Esophagus (tissue), 2 donors: Measurements from ENCODE around the gene ZCWPW2. TPM values are rescaled to one million over a fixed set of nuclear protein-coding genes. Genes with fewer than 3 reads are reported as not detected.
A peak's percentile ranks its signal among the peaks of the same experiment; 100 is the strongest.

Experiments
- H3K27ac ChIP-seq, 2 donors: one replicate each; pipeline ENCODE4 v1.5.1; 2013; ENCODE audit warnings: low read depth in 2 of 2, mild to moderate bottlenecking in 2 of 2, inconsistent platforms in 1 of 2, low read length in 1 of 2, moderate library complexity in 1 of 2
- H3K27me3 ChIP-seq, 2 donors: one replicate each; pipeline ENCODE4 v1.6.1; 2013; ENCODE audit warnings: low read length in 2 of 2, control low read depth in 1 of 2, mild to moderate bottlenecking in 1 of 2; ENCODE audit not compliant: insufficient read depth in 2 of 2, control insufficient read depth in 1 of 2
- H3K36me3 ChIP-seq, 2 donors: one replicate each; pipeline ENCODE4 v1.6.1; 2013; ENCODE audit warnings: low read length in 1 of 2; ENCODE audit not compliant: control insufficient read depth in 2 of 2, insufficient read depth in 2 of 2
- H3K4me1 ChIP-seq, 2 donors: one replicate each; pipeline ENCODE4 v1.6.1; 2013; ENCODE audit warnings: low read length in 1 of 2; ENCODE audit not compliant: control insufficient read depth in 2 of 2, insufficient read depth in 2 of 2
- H3K4me3 ChIP-seq, 2 donors: one replicate each; pipeline ENCODE4 v1.5.1; 2013; ENCODE audit warnings: low read length in 2 of 2, mild to moderate bottlenecking in 2 of 2, low read depth in 1 of 2, moderate library complexity in 1 of 2
- H3K9me3 ChIP-seq, 2 donors: one replicate each; pipeline ENCODE4 v1.6.1; 2013; ENCODE audit warnings: mild to moderate bottlenecking in 2 of 2, low read depth in 1 of 2, low read length in 1 of 2, moderate library complexity in 1 of 2; ENCODE audit not compliant: control insufficient read depth in 2 of 2, insufficient read depth in 1 of 2
- WGBS, 2 donors: extraction: QIAGEN DNeasy Blood & Tissue Kit; methylation state at CpG; one replicate each; pipeline ENCODE4 v1.1.7; 2013; 5-methylcytosine and 5-hydroxymethylcytosine counted together
- polyA plus RNA-seq, 2 donors: library from polyadenylated mRNA; stranded (reverse); fragments of 200-250 nt; gene quantifications; one replicate each; pipeline ENCODE4 v1.2.3, GENCODE V29; 2013
- donor health status: healthy with polysubstance abuse.
- donor health status: Bipolar disorder and iron deficiency.

ZCWPW2 gene
- under 1 TPM; 0.28 to 0.29 TPM for polyA plus RNA-seq

- 0 to 1% methylated on average over 81 to 83 of the region's 83 CpGs for WGBS, 2 donors
- H3K27ac ChIP-seq: peak within 1 kb of the TSS; percentile 95 to 99
- H3K4me3 ChIP-seq: peak within 1 kb of the TSS; percentile 79 to 87
- H3K27me3 ChIP-seq: no peaks in the 10 kb centered on the region
- no peaks in the 10 kb centered on the region for H3K4me1 ChIP-seq
- H3K9me3 ChIP-seq: peaks cover 0 to 3% of the 10 kb centered on the region in 2 donors
- H3K36me3 ChIP-seq: peaks cover 0 to 2% of the 10 kb centered on the region in 2 donors
Observed at GRCh38 chr3:28348629-28349468, at the start of gene ZCWPW2, which contains the start of gene AZI2. ZCWPW2 (plus strand) TSS chr3:28348721; CDS start chr3:28413069, 64,348 bp downstream. AZI2 (minus strand) TSS chr3:28348824; CDS start chr3:28340617, 8,207 bp downstream.

- Histone ChIP-seq H3K27ac (no peak overlapping the region), H3K9me3 (no peaks in the 10 kb centered on the region), H3K27me3 (no peaks in the 10 kb centered on the region), H3K4me3 (no peak overlapping the region), H3K36me3 (no peaks in the 10 kb centered on the region), H3K4me1 (no peaks in the 10 kb centered on the region)
- WGBS, 2 donors: 91 to 93% methylated on average over 1 of the region's 1 CpG
Observed at GRCh38 chr3:28299705-28300104, 48.8 kb upstream of the ZCWPW2 start.

- Histone ChIP-seq H3K27ac (no peak overlapping the region), H3K4me3 (no peak overlapping the region)
- WGBS, 2 donors: 90 to 93% methylated on average over 5 of the region's 5 CpGs
Observed at GRCh38 chr3:28300345-28300962, 48.1 kb upstream of the ZCWPW2 start.

GRCh38 chr3:28301688-28302087 is 46.8 kb upstream of the ZCWPW2 start:
- Histone ChIP-seq H3K27me3 (no peaks in the 10 kb centered on the region), H3K4me3 (no peak overlapping the region), H3K4me1 (no peaks in the 10 kb centered on the region), H3K9me3 (no peaks in the 10 kb centered on the region), H3K36me3 (no peaks in the 10 kb centered on the region), H3K27ac (no peak overlapping the region)
- 78 to 79% methylated on average over 4 of the region's 4 CpGs for WGBS, 2 donors

More at GRCh38 chr3:28300345-28300962, 48.1 kb upstream of the ZCWPW2 start:
- Histone ChIP-seq H3K4me1 (no peaks in the 10 kb centered on the region), H3K9me3 (no peaks in the 10 kb centered on the region), H3K27me3 (no peaks in the 10 kb centered on the region), H3K36me3 (no peaks in the 10 kb centered on the region)

GRCh38 chr3:28308196-28308595 is 40.3 kb upstream of the ZCWPW2 start:
- Histone ChIP-seq H3K27me3 (no peaks in the 10 kb centered on the region), H3K4me3 (no peak overlapping the region), H3K9me3 (no peaks in the 10 kb centered on the region), H3K36me3 (no peaks in the 10 kb centered on the region), H3K27ac (no peak overlapping the region), H3K4me1 (no peaks in the 10 kb centered on the region)
- 83 to 84% methylated on average over 3 of the region's 3 CpGs for WGBS, 2 donors

- Histone ChIP-seq H3K9me3 (no peaks in the 10 kb centered on the region), H3K27me3 (no peaks in the 10 kb centered on the region), H3K4me3 (no peak overlapping the region), H3K36me3 (peaks cover 0 to 3% of the 10 kb centered on the region in 2 donors), H3K4me1 (no peaks in the 10 kb centered on the region), H3K27ac (no peak overlapping the region)
- WGBS, 2 donors: 79 to 92% methylated on average over 1 of the region's 1 CpG
Observed at GRCh38 chr3:28315711-28316110, 32.8 kb upstream of the ZCWPW2 start.

- H3K36me3 ChIP-seq: peaks cover 0 to 3% of the 10 kb centered on the region in 2 donors
- H3K9me3 ChIP-seq: no peaks in the 10 kb centered on the region
- H3K27me3 ChIP-seq: no peaks in the 10 kb centered on the region
- no peak overlapping the region for H3K27ac ChIP-seq
- H3K4me1 ChIP-seq: no peaks in the 10 kb centered on the region
- WGBS, 2 donors: 77 to 87% methylated on average over 2 of the region's 2 CpGs
- H3K4me3 ChIP-seq: no peak overlapping the region
Observed at GRCh38 chr3:28316226-28316625, 32.3 kb upstream of the ZCWPW2 start.

- 19 to 36% methylated on average over 2 of the region's 2 CpGs for WGBS, 2 donors
- Histone ChIP-seq H3K27me3 (no peaks in the 10 kb centered on the region), H3K36me3 (peaks cover 0 to 3% of the 10 kb centered on the region in 2 donors), H3K9me3 (no peaks in the 10 kb centered on the region), H3K4me1 (no peaks in the 10 kb centered on the region), H3K27ac (no peak overlapping the region), H3K4me3 (no peak overlapping the region)
Observed at GRCh38 chr3:28317438-28318022, 31.0 kb upstream of the ZCWPW2 start.

GRCh38 chr3:28320981-28321380 is 27.5 kb upstream of the ZCWPW2 start:
- no peaks in the 10 kb centered on the region for H3K4me1 ChIP-seq
- H3K9me3 ChIP-seq: no peaks in the 10 kb centered on the region
- H3K36me3 ChIP-seq: peaks cover 0 to 3% of the 10 kb centered on the region in 2 donors
- no peaks in the 10 kb centered on the region for H3K27me3 ChIP-seq
- no peak overlapping the region for H3K27ac ChIP-seq
- H3K4me3 ChIP-seq: no peak overlapping the region
